Dermis blood vessel endothelial cell (primary cell): ENCODE measurements around the gene HPSE2. TPM values are rescaled to one million over a fixed set of nuclear protein-coding genes. Genes with fewer than 3 reads are reported as not detected.
"Not testable (repeated sequence)": the region's sequence is repeated elsewhere in the genome, so short reads cannot be mapped to it uniquely, and the experiment has no call there.

Experiments
- DNase-seq: peaks from one replicate; pipeline ENCODE4 v3.0.0; 2010
- total RNA-seq: library from RNA; depleted of rRNA; stranded (reverse); fragments of >200 nt; gene quantifications from 2 replicates; pipeline ENCODE4 v1.2.3, GENCODE V29; 2014

HPSE2 gene
- total RNA-seq = 0.05 TPM in 1 of 2 replicates, not detected in the other

- no peak for DNase-seq
Observed at GRCh38 chr10:99235658-99236626, at the start of gene HPSE2. HPSE2 (minus strand) TSS chr10:99235852.

- DNase-seq = no peak
Observed at GRCh38 chr10:99280472-99280871, 44.8 kb upstream of the HPSE2 start.

GRCh38 chr10:99279626-99280111, 44.0 kb upstream of the HPSE2 start:
- no peak for DNase-seq

- DNase-seq = peak; percentile 50
Observed at GRCh38 chr10:99276848-99277486, 41.3 kb upstream of the HPSE2 start.

GRCh38 chr10:99266383-99266782, 30.7 kb upstream of the HPSE2 start:
- DNase-seq = no peak

GRCh38 chr10:99248824-99249223, 13.2 kb upstream of the HPSE2 start:
- DNase-seq = no peak

GRCh38 chr10:99247893-99248292, 12.2 kb upstream of the HPSE2 start:
- not testable (repeated sequence) for DNase-seq

GRCh38 chr10:99236627-99237309, 1.1 kb upstream of the HPSE2 start:
- no peak for DNase-seq

- peak; percentile 9 for DNase-seq
Observed at GRCh38 chr10:99234791-99235657, 628 bp downstream of the HPSE2 start.

- peak; percentile 54 for DNase-seq
Observed at GRCh38 chr10:99234041-99234790, 1.4 kb downstream of the HPSE2 start.

- DNase-seq = no peak
Observed at GRCh38 chr10:99233689-99234037, 2.0 kb downstream of the HPSE2 start.

- DNase-seq = no peak
Observed at GRCh38 chr10:99233000-99233688, 2.5 kb downstream of the HPSE2 start.

- no peak for DNase-seq
Observed at GRCh38 chr10:99232360-99232999, 3.2 kb downstream of the HPSE2 start.

- DNase-seq = no peak
Observed at GRCh38 chr10:99224766-99225165, 10.9 kb downstream of the HPSE2 start.

- no peak for DNase-seq
Observed at GRCh38 chr10:99207340-99207739, 28.3 kb downstream of the HPSE2 start.

- DNase-seq = no peak
Observed at GRCh38 chr10:99203310-99203709, 32.3 kb downstream of the HPSE2 start.

- DNase-seq = no peak
Observed at GRCh38 chr10:99172950-99173349, 62.7 kb downstream of the HPSE2 start.

GRCh38 chr10:99172128-99172738, 63.4 kb downstream of the HPSE2 start:
- peak; percentile 47 for DNase-seq

- DNase-seq = no peak
Observed at GRCh38 chr10:99170116-99170675, 65.5 kb downstream of the HPSE2 start.
